A549 (cell line): ENCODE measurements around the gene LRFN5.

Experiments used
- EP300 ChIP-seq, 2 experiments: fragments of >200 bp; sonication (Bioruptor Twin); formaldehyde crosslinking; IDR thresholded peaks; 2 replicates in 1 of 2; 3 replicates in 1 of 2; pipeline ENCODE4 v1.6.1; 2016 to 2017
- TFCP2L1 ChIP-seq: fragments of 250-450 bp; sonication (Bioruptor Pico); IDR thresholded peaks from 2 replicates; pipeline ENCODE4 v1.5.0; 2021; ENCODE audit warnings: mild to moderate bottlenecking
- TF ChIP-seq, protein P1 (sequence below): fragments of 200-600 bp; sonication (generic); IDR thresholded peaks from 2 replicates; pipeline ENCODE4 v1.6.1; 2016; ENCODE audit warnings: antibody characterized with exemption, mild to moderate bottlenecking, moderate library complexity
- TF ChIP-seq, protein P2 (sequence below): fragments of >200 bp; sonication (Bioruptor Twin); formaldehyde crosslinking; IDR thresholded peaks from 3 replicates; pipeline ENCODE4 v1.5.1; 2016

DNA sequence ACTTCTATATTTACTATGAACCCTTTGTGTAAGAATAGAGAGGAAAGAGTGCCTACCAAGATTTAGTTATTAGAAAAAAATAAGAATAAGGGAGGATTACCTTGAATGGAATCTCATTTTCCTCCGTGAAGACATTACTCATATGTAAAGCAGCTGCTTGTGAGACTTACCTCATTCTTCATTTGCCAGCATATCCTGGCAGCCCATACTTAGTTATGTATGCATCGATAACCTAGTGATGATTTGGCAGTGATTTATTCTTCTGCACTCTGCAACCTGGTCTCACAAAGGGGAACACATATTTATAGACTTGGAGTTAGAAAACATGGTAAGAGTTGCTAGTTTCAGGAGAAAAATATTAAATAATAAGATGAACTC lies 56.8 kb downstream of the LRFN5 start:
- TF ChIP-seq, protein P1, sequence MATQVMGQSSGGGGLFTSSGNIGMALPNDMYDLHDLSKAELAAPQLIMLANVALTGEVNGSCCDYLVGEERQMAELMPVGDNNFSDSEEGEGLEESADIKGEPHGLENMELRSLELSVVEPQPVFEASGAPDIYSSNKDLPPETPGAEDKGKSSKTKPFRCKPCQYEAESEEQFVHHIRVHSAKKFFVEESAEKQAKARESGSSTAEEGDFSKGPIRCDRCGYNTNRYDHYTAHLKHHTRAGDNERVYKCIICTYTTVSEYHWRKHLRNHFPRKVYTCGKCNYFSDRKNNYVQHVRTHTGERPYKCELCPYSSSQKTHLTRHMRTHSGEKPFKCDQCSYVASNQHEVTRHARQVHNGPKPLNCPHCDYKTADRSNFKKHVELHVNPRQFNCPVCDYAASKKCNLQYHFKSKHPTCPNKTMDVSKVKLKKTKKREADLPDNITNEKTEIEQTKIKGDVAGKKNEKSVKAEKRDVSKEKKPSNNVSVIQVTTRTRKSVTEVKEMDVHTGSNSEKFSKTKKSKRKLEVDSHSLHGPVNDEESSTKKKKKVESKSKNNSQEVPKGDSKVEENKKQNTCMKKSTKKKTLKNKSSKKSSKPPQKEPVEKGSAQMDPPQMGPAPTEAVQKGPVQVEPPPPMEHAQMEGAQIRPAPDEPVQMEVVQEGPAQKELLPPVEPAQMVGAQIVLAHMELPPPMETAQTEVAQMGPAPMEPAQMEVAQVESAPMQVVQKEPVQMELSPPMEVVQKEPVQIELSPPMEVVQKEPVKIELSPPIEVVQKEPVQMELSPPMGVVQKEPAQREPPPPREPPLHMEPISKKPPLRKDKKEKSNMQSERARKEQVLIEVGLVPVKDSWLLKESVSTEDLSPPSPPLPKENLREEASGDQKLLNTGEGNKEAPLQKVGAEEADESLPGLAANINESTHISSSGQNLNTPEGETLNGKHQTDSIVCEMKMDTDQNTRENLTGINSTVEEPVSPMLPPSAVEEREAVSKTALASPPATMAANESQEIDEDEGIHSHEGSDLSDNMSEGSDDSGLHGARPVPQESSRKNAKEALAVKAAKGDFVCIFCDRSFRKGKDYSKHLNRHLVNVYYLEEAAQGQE: no peak
- no peak for TF ChIP-seq TFCP2L1
- no peak for TF ChIP-seq EP300 (IDR thresholded peaks at IDR 0.05)
- TF ChIP-seq, protein P2, sequence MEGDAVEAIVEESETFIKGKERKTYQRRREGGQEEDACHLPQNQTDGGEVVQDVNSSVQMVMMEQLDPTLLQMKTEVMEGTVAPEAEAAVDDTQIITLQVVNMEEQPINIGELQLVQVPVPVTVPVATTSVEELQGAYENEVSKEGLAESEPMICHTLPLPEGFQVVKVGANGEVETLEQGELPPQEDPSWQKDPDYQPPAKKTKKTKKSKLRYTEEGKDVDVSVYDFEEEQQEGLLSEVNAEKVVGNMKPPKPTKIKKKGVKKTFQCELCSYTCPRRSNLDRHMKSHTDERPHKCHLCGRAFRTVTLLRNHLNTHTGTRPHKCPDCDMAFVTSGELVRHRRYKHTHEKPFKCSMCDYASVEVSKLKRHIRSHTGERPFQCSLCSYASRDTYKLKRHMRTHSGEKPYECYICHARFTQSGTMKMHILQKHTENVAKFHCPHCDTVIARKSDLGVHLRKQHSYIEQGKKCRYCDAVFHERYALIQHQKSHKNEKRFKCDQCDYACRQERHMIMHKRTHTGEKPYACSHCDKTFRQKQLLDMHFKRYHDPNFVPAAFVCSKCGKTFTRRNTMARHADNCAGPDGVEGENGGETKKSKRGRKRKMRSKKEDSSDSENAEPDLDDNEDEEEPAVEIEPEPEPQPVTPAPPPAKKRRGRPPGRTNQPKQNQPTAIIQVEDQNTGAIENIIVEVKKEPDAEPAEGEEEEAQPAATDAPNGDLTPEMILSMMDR: no peak
